HG02870 (cell line): ENCODE measurements around the gene SCFD2.

Source experiments
- ATAC-seq: cut with Tn5 transposase; IDR thresholded peaks from one replicate; pipeline ENCODE4 v1.9.1; 2021; ENCODE audit warnings: mild to moderate bottlenecking, moderate library complexity; ENCODE audit not compliant: unreplicated experiment

SCFD2 gene

GRCh38 chr4:53118676-53119075, 247.2 kb downstream of the SCFD2 start:
- no peak for ATAC-seq

- no peak for ATAC-seq
Observed at GRCh38 chr4:53116954-53117353, 248.9 kb downstream of the SCFD2 start.

GRCh38 chr4:53113431-53114225, 252.2 kb downstream of the SCFD2 start:
- peak; percentile 94 for ATAC-seq

GRCh38 chr4:53105313-53105712, 260.5 kb downstream of the SCFD2 start:
- ATAC-seq, result no peak

- ATAC-seq, result no peak
Observed at GRCh38 chr4:53103481-53103880, 262.4 kb downstream of the SCFD2 start.

GRCh38 chr4:53101191-53101581, 264.7 kb downstream of the SCFD2 start:
- ATAC-seq, result no peak

GRCh38 chr4:53100501-53101190, 265.2 kb downstream of the SCFD2 start:
- no peak for ATAC-seq

GRCh38 chr4:53098681-53099121, 267.2 kb downstream of the SCFD2 start:
- no peak for ATAC-seq

- ATAC-seq, result no peak
Observed at GRCh38 chr4:53094040-53094439, 271.8 kb downstream of the SCFD2 start.

GRCh38 chr4:53089936-53090729, 275.7 kb downstream of the SCFD2 start:
- ATAC-seq, result no peak

GRCh38 chr4:53088152-53088551, 277.7 kb downstream of the SCFD2 start:
- no peak for ATAC-seq

GRCh38 chr4:53076374-53076958, 289.4 kb downstream of the SCFD2 start:
- ATAC-seq, result no peak

- peak; percentile 69 for ATAC-seq
Observed at GRCh38 chr4:53075162-53075785, 290.6 kb downstream of the SCFD2 start.

- no peak for ATAC-seq
Observed at GRCh38 chr4:53068755-53069330, 297.0 kb downstream of the SCFD2 start.

- no peak for ATAC-seq
Observed at GRCh38 chr4:53067125-53067802, 298.6 kb downstream of the SCFD2 start.

- no peak for ATAC-seq
Observed at GRCh38 chr4:53066155-53066554, 299.7 kb downstream of the SCFD2 start.

GRCh38 chr4:53064609-53065008, 301.3 kb downstream of the SCFD2 start:
- no peak for ATAC-seq

GRCh38 chr4:53061091-53061850, 304.6 kb downstream of the SCFD2 start:
- no peak for ATAC-seq

- ATAC-seq, result no peak
Observed at GRCh38 chr4:53060278-53060677, 305.6 kb downstream of the SCFD2 start.
